Neural crest cell (in vitro differentiated cells): ENCODE results near the gene NPEPPS. TPM values are rescaled to one million over a fixed set of nuclear protein-coding genes. Genes with fewer than 3 reads are reported as not detected.

Experiments used
- DNase-seq: peaks from one replicate; pipeline ENCODE4 v3.0.0; 2021; ENCODE audit warnings: low read depth, mixed read lengths, low spot score
- H3K27ac Mint-ChIP-seq: one replicate; pipeline ENCODE4 v1.8.0; 2021; ENCODE audit warnings: mild to moderate bottlenecking, mixed read lengths; ENCODE audit not compliant: unreplicated experiment
- H3K27me3 Mint-ChIP-seq: 2 replicates; pipeline ENCODE4 v1.8.0; 2021; ENCODE audit warnings: low read depth, mild to moderate bottlenecking, mixed read lengths
- H3K36me3 Mint-ChIP-seq: 2 replicates; pipeline ENCODE4 v1.8.0; 2021; ENCODE audit warnings: low read depth, mild to moderate bottlenecking, mixed read lengths
- H3K4me1 Mint-ChIP-seq: 2 replicates; pipeline ENCODE4 v1.8.0; 2021; ENCODE audit warnings: mixed read lengths
- H3K4me3 Mint-ChIP-seq: one replicate; pipeline ENCODE4 v1.8.0; 2021; ENCODE audit warnings: mild to moderate bottlenecking, mixed read lengths
- H3K9me3 Mint-ChIP-seq: 2 replicates; pipeline ENCODE4 v1.8.0; 2021; ENCODE audit warnings: mixed read lengths
- total RNA-seq: library from RNA; stranded (reverse); gene quantifications from 2 replicates; pipeline ENCODE4 v1.2.1, GENCODE V29; 2021
- TF ChIP-seq, protein P1 (sequence below): fragments of 200-600 bp; sonication (generic); conservative IDR thresholded peaks from 2 replicates; pipeline ENCODE4 v1.5.0; 2021; ENCODE audit warnings: antibody characterized with exemption, mild to moderate bottlenecking

Gene NPEPPS
- total RNA-seq, 1 donor from 2014 or later = 136 TPM

- Mint-ChIP-seq H3K4me1 (peaks cover 5% of the 10 kb centered on the region), H3K9me3 (no peaks in the 10 kb centered on the region), H3K4me3 (no peak overlapping the region), H3K27ac (no peak overlapping the region), H3K27me3 (no peaks in the 10 kb centered on the region), H3K36me3 (peaks cover 14% of the 10 kb centered on the region)
- no peak for DNase-seq
- TF ChIP-seq, protein P1, sequence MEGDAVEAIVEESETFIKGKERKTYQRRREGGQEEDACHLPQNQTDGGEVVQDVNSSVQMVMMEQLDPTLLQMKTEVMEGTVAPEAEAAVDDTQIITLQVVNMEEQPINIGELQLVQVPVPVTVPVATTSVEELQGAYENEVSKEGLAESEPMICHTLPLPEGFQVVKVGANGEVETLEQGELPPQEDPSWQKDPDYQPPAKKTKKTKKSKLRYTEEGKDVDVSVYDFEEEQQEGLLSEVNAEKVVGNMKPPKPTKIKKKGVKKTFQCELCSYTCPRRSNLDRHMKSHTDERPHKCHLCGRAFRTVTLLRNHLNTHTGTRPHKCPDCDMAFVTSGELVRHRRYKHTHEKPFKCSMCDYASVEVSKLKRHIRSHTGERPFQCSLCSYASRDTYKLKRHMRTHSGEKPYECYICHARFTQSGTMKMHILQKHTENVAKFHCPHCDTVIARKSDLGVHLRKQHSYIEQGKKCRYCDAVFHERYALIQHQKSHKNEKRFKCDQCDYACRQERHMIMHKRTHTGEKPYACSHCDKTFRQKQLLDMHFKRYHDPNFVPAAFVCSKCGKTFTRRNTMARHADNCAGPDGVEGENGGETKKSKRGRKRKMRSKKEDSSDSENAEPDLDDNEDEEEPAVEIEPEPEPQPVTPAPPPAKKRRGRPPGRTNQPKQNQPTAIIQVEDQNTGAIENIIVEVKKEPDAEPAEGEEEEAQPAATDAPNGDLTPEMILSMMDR = no peak
Observed at GRCh38 chr17:47669081-47669480, 138.2 kb downstream of the NPEPPS start.

DNA sequence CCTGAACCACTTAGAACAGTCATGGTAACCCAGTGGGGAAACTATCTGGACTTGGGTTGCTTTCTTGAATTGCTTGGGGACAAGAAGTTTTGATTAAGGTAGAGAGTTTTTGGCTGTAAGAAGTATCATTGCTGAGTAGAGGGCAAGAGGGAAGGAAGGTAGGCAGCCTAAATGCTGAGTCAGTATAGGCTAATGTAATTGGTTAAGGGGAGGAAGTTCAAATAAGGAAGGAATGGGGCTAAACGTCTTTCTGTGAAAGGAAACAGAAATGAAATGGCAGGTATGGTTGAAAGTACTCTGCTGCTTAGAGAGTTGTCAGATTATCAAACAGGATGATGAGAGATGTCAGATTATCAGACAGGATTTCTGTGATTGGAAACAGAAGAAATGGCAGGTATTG is 139.2 kb downstream of the NPEPPS start:
- no peak for DNase-seq
- Mint-ChIP-seq H3K9me3 (no peaks in the 10 kb centered on the region), H3K4me1 (no peaks in the 10 kb centered on the region), H3K4me3 (no peak overlapping the region), H3K27ac (no peak overlapping the region), H3K27me3 (no peaks in the 10 kb centered on the region), H3K36me3 (peaks cover 17% of the 10 kb centered on the region)
- TF ChIP-seq, protein P1 = no peak

Other genes starting within 250 kb of the NPEPPS start
- 1.5 and 2.2 TPM in 2 replicates for gene EFCAB13, start 207.2 kb upstream of the NPEPPS start, total RNA-seq
- 642 and 671 TPM in 2 replicates for gene KPNB1, start 118.8 kb downstream of the NPEPPS start, total RNA-seq
- 18.3 and 22.1 TPM in 2 replicates for gene TBKBP1, start 163.1 kb downstream of the NPEPPS start, total RNA-seq
- not detected in 2 replicates for gene TBX21, start 202.1 kb downstream of the NPEPPS start, total RNA-seq